Spleen (tissue), 7 donors: Measurements from ENCODE around the gene SUPT20H.

ENCODE experiments used
- CTCF ChIP-seq, 11 experiments: fragments of 200-600 bp in 7 of 11; fragments of 450-650 bp in 4 of 11; sonication (generic) in 4 of 11; IDR thresholded peaks in 8 of 11; conservative IDR thresholded peaks in 3 of 11; 1 replicate in 7 of 11; 2 replicates in 4 of 11; pipeline versions ENCODE4 v1.4.0 to v1.8.0; 2016 to 2021; ENCODE audit warnings: antibody characterized with exemption in 11 of 11, inconsistent platforms in 4 of 11, mild to moderate bottlenecking in 1 of 11
- POLR2A ChIP-seq, 3 donors: fragments of 450-650 bp; IDR thresholded peaks; one replicate each; pipeline ENCODE4 v1.5.1; 2017; ENCODE audit warnings: antibody characterized with exemption in 3 of 3, mild to moderate bottlenecking in 1 of 3
- POLR2AphosphoS5 ChIP-seq, 3 donors: sonication (generic); formaldehyde crosslinking; IDR thresholded peaks; one replicate each; pipeline ENCODE4 v1.5.1; 2017; ENCODE audit warnings: antibody characterized with exemption in 3 of 3
- donor health status: DM: no; HTN: no; CAD: no; lungs with moderate emphysema.
- donor health status: DM: no; HTN: no; CAD: no.
- donor health status: DM: no; HTN: no; CAD: no.

- TF ChIP-seq CTCF (IDR thresholded peaks at IDR 0.05 in 8 of 11, conservative IDR thresholded peaks at IDR 0.05 in 3 of 11) = no peak
- TF ChIP-seq POLR2A (IDR thresholded peaks at IDR 0.05) = no peak
- TF ChIP-seq POLR2AphosphoS5 (IDR thresholded peaks at IDR 0.05) = no peak
Measured at GRCh38 chr13:37065890-37066526, 6.5 kb upstream of the SUPT20H start.
